Ureter (tissue), 1 donor: ENCODE results near the gene COP1. TPM values are rescaled to one million over a fixed set of nuclear protein-coding genes. Genes with fewer than 3 reads are reported as not detected.
"Not testable (repeated sequence)": the region's sequence is repeated elsewhere in the genome, so short reads cannot be mapped to it uniquely, and the experiment has no call there.

Experiments
- DNase-seq: peaks from one replicate; pipeline ENCODE4 v3.0.0-alpha.2; 2020; ENCODE audit warnings: low spot score
- total RNA-seq: library from RNA; stranded (reverse); gene quantifications from one replicate; pipeline ENCODE4 v1.2.4, GENCODE V29; 2023
- donor health status: DM: yes; HTN: yes; CAD: no.

COP1 gene
- total RNA-seq, result 60.6 TPM

DNA sequence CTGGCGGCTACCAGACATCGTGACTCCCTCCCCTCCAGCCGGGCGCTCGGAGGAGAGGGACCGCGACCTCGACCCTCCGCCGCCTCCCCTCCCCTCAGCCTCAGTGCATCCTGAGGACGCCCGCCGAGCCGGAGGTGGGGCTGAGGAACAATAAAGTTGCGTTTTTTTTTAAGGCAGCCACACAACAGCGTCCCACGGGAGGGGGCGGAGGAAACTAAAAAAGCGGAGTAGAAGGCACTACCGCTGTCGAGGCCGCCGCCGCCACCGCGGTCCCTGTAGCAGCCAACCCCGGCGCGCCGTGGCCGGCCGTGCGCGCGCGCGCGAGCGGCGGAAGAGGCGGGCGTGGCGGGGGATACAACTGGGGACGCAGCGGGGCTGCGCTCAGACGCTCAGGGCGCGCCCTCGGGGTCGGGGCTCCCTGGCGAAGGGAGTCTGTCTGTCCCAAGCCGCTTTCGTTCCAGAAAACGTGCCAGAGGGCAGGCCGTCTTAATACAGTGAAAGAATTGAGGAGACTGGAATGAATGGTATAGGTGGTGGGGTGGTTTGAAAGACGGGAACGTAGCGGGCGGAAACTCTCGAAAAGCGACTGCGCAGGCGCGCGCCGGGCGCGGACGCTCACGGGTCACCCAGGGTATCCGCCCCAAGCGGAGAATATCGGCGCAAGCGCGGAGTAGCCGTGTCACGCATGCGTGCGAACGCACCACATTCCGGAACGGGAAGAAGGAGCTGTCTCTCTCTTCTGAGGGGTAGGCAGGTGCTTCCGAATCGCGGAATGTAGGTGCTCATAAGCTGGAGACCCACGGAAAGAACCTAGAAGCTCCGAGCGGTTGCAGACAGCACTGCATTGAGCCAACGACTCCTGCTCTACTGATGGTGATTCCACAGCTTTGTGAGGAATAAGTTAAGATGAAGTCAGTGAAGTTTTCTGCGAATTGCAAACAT lies at the start of gene COP1:
TSS of gene COP1 (minus strand) at position 326 of the 942 bp plus-strand sequence. CDS start at position 18, 308 bp downstream.
- peak; percentile 98 for DNase-seq

DNA sequence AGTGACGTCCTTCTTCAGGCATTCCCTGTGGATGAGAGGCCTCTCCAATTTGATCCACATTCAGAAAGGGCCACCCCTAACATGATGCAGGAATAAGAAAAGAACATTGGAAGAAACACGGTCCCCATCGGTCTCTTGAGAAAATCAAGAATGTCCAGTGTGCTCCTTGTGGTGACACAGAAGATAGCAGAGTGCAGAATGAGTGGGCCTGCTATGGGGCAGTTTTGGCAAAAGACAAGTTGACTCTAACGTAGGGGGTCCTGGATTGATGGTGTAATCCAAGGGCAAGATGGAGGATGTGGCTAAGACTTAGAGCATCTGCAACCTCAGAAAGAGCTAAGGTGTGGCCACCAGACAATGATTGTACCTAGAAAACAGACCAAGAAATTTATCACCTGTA lies 45.1 kb upstream of the COP1 start:
- DNase-seq, result no peak

DNA sequence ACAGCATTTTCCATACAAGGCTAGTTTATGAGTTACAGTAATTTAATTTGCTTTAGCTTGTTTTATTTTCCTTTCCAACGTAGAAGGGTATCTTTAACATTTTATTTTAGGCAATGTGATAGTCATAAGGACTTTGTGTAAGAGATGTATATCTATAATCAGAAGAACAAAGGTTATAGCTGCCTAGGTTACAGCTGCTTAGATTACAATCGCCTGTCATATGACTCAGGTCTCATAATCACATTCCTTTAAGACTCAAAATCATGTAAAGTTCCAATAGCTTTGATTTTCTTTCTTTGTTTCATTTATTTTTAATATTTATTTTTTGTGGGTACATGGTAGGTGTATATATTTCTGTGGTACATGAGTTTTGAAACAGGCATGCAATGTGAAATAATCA lies 37.8 kb upstream of the COP1 start:
- DNase-seq, result no peak

DNA sequence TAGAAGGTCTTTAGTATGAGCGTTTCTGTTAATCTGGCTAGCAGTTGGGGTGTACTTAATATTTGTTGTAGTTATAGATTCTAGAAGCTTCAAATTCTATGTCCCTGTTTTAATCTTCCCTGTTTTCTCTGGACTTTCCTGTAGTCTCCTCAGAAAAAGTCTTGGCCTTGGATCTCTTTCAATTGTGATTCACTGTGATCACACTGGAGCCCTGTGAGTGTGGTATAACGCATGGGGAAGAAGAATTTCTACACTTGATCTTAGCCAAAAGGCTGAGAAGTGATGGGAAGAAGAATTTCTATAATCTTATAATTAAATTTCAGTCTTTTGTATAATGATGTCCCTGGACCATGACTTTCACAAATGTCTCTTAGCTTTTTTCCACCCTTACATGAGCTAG lies 36.7 kb upstream of the COP1 start:
- no peak for DNase-seq

DNA sequence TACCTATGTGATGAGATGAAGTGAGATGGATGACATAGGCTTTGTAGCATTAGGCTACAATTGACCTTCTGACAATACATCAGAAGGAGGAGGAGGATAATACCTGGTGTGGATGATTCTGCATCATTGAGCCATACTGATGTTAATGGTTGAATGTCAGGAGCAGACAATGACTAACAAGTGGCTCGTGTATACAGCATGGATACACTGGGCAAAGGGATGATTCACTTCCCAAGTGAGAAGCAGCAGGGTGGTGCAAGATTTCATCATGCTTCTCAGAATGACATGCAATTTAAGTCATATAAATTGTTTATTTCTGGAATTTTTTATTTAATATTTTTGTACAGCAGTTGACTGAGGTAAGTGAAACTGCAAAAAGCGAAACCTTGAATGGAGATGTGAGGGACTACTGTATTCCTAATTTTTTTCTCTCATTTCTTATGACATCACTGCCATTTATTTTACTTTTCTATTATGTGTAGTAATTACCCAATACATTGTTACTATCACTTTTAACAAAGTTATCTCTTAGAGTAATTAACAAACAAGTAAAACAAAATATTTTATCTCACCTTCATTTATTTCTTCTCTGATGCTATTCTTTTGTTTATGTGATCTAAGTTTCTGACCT lies 34.4 kb upstream of the COP1 start:
- DNase-seq, result no peak

DNA sequence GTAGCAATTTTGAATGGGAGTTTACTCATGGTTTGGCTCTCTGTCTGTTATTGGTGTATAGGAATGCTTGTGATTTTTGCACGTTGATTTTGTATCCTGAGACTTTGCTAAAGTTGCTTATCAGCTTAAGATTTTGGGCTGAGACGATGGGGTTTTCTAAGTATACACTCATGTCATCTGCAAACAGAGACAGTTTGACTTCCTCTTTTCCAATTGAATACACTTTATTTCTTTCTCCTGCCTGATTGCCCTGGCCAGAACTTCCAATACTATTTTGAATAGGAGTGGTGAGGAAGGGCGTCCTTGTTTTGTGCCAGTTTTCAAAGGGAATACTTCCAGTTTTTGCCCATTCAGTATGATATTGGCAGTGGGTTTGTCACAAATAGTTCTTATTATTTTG lies 26.6 kb upstream of the COP1 start:
- not testable (repeated sequence) for DNase-seq

DNA sequence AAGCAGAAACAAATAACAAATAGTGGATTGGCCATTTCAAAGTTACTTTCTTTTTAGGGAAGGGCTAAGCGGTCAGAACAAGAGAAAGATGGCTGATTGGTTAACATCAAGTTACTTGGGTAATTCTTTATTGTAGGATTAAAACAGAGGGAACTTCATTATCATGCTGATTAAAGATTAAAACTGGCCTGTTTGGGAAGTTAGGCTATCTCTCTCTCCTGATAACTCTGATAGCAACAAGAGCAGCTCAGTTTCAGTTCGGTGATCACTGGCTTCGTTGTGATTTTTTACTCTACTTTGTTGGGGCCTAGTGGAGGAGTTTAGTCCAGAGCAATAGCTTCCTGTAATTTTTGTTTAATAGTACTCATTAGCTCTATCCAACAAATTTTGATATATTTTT lies 20.5 kb upstream of the COP1 start:
- no peak for DNase-seq

DNA sequence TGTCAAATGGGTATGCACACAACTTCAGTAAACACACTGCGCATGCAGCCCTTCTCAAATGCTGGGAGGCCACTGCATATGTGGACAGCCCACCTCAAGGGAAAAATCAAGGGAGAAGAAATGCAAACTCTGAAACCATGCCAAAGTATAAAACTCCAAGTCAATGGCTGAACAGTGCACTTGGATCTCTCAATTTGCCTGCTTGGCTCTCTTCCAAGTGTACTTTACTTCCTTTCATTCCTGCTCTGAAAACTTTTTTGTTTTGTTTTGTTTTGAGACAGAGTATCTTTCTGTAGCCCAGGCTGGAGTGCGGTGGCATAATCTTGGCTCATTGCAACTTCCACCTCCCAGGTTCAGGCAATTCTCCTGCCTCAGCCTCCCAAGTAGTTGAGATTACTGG lies 18.8 kb upstream of the COP1 start:
- no peak for DNase-seq

DNA sequence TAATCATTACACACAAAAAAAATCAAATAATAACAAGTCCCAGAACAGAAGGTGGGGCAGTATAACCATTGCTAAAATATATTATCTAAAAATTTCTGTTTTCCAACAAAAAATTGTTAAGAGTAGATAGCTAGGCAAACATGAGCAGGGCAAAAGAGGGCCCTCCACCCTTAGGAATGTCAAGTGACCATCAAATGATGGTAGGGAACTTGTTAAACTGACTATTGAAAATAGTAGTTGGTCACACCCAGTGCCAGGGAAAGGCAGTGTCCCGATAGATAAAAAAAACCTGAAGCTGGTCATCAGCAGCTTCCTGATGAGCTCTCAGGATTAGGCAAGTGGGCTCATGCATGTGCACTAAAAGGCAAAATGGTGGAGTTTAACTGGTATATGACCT lies 18.4 kb upstream of the COP1 start:
- DNase-seq, result no peak

DNA sequence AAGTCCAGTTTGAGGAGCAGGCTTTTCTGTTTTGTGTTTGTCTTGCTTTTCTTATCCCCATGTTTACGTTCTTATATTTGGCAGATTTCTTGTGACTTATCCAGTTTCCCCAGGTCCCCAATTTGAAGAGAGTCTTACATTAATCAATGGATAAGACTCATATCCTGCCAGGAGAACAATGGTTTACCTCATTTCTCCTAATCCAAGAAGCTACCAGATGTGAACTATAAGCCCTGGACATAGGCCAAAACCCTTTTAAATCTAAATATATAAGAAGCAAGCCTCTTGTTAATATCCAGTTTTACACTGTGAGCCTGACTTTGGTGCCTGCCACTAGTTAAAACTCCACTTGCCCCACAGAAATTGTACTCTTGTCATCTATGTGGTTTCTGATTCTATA lies 15.1 kb upstream of the COP1 start:
- DNase-seq, result no peak

DNA sequence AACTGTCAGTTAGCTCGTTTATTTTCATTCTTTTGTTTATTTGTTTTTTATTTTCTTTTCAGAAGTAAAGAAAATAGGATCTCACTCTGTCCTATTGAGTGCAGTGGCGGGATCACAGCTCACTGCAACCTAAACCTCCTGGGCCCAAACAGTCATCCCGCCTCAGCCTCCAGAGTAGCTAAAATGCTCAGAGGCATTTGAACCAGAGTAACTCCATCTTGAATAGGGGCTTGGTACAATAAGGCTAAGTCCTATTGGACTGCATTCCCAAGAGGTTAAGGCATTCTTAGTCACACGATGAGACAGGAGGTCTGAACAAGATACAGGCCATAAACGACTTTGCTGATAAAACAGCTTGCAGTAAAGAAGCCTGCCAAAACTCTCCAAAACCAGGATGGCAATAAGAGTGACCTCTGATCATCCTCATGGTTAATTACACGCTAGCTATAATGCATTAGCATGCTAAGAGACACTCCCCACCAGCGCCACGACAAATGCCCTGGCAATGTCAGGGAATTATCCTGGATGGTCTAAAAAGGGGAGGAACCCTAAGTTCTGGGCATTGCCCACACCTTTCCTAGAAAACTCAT lies 13.1 kb upstream of the COP1 start:
- no peak for DNase-seq

DNA sequence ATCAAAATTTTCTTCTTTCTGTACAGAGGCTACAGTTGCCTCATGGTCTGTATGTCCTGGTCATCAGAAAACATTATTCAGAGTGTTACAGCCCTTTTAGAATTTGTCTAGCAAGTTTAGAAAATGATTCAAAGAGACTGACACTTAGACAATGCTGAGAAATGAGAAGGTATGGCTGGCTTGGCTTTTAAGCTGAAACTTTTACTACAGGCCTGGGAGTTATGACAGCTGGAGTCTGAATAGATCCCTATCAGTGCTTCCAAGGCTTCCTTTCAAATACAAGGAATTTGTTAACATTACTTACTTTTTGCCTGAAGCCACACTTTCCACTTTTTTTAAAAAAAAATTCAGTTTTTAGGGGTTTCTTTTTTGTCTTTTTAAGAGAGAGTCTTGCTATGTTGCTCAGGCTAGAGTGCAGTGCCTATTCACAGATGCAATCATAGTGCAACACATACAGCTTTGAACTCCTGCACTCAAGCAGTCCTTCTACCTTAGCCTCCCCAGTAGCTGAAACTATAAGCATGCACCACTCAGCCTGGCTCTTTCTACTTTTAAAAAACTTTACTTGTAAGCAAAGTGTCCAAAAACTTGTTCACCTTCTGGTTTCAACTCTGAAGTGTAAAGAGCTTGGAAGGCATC lies 10.5 kb upstream of the COP1 start:
- no peak for DNase-seq

DNA sequence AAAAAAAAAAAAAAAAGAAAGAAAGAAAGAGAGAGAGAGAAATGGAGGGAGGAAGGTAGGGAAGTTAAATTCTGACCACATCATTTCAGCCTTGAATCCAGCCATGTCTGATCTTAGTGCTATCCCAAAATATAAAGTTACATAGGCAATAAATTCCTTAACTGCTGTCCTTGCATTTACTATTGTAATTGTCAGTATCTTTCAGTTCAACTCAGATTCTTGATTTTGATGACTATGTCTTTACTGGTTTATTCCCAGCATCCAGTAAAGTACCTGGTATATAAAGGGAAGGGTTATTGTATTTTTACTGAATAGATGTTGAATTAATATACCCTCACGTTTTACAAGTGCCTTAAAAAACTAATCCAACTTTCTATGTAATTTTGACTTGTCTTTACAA lies 8.9 kb upstream of the COP1 start:
- DNase-seq, result no peak

DNA sequence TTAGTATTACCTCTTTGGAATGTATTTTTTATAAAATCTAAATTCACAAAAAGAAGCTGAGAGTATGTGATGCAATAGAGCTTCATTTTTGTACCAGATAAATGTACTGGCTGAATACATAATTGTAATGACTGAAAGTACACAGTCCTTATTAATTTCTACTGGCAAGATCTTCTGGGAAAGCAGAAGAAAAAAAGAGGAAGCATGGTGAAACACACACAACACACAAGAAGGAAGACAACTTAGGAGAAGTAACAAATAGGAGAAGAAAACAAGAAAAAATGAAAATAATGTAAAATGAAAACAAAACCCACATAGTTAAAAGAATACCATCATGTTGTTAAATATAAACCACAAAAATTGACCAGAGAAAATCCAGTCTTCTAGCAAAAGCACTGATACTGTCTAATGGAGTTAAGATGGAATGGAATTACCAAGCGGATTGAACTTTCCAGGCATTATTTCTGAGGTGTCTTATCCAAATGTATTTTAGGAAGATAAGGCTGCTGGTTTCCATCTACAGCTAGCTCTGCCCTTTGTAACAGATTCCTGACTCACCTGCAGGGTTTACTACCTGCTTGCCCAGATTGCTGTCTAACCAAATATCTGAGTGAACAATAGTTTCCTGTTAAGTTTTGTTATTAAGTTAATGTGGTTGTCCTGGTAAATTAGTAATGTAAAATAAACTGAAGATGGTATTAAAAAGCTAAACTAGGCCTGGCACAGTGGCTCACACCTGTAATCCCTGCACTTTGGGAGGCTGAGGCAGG lies 4.5 kb upstream of the COP1 start:
- no peak for DNase-seq

DNA sequence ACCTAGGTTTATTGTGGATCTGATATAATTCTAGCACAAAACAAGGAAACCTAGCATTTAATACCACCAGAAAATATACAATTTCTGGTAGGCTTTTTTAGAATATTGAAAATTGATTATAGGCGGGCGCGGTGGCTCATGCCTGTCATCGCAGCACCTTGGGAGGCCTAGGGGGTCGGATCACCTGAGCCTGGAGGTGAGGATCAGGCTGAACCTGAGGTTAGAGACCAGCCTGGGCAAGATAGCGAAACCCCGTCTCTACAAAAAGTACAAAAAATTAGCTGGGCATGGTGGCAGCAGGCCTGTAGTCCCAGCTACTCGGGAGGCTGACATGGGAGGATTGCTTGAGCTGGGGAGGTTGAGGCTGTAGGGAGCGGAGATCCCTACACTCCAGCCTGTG lies 948 bp upstream of the COP1 start:
- no peak for DNase-seq

DNA sequence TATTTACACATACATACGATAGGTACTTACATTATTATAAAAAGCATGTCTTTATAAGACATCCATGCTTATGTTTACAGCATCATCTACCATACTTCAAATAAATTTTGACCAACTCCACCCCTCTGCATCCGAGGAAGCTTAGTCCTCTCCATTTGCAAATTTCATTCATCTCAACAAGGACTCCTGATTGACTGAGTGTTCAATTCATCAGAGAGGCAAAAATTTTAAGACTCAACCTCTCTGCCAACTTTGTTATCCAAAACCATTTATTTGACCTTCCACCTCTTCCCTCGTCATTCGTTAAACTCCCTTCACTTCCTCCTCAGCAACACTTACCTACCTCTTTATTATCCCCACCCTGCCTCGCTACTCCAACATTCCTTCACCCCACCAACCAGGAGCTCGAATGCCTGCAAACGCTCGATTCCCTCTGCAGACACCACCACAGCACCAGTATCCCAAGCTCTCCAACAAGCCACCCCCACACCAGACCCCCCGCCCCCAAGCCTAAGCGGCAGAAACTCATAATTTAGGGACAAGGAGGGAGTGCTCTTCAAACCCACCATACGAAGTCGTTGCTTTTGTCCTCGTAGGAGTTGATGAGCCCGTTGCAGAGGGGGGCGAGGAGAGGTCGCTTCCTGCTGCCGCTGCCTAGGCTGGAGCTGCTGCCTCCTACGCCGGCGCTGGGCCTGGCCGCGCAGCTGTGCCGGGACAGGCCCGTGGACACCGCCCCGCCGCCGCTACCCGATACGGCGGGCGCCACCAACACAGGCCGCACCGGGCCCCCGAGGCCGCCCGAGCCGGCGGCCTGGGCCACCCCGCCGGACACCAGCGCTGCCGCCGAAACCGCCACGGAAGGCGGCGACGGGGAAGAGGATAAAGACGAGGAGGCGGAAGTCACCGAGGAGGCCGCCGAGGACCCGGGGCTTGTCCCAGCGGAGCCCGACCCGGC lies 803 bp downstream of the COP1 start:
- DNase-seq, result peak; percentile 50

DNA sequence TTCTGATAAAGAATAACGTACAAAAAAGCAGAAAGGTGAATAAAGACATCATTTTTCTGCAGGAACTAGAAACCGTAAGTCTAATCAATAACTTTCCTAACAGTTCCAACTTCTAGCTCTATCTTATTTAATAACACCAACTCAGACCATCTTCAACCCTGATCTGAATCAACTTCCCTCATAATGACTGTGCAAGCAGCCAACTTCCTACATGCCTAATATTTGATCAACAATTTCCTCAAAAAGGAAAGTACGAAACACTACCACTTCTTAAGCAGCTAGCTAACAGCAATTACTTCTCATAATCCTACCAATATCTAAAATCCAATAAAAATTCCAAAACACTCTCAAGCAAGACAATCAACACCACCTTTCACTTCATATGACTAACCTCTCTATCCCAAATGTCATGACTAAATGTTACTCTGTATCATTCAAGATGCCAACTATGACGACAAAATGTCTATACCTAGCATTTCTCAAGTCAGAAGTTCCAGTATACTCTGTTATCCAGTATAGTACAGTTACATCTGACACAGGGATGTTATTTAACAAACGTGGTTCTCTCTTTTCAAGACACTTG lies 1.7 kb downstream of the COP1 start:
- DNase-seq, result no peak

DNA sequence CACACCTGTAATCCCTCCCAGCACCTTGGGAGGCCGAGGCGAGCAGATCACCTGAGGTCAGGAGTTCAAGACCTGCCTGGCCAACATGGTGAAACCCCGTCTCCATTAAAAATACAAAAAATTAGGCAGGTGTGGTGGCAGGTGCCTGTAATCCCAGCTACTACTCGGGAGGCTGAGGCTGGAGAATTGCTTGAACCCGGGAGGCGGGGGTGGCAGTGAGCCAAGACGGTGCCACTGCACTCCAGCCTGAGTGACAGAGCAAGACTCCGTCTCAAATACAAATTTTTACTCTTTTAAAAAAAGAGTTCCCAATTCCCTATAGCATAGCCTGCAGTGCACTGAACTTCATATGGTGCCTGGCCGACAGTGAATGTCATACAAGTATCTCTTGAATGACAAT lies 2.4 kb downstream of the COP1 start:
- not testable (repeated sequence) for DNase-seq

DNA sequence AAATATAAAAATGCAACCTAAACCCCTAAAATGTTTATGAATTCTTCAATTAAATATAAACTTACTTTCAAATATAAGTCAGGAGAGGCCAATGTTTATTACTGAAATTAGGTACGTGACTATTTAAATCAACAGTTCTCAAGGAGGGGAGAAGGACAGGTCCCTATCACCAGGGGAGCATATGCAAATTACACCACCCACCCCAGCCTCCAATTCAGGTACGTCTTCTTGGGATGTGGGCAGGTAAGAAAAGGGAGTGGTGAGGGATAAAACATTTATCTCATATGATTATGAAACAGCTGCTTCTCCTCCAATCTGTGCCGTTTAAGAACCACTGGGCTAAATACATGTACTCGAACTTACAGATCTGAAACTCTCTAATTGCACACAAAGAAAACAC lies 3.4 kb downstream of the COP1 start:
- DNase-seq, result no peak

DNA sequence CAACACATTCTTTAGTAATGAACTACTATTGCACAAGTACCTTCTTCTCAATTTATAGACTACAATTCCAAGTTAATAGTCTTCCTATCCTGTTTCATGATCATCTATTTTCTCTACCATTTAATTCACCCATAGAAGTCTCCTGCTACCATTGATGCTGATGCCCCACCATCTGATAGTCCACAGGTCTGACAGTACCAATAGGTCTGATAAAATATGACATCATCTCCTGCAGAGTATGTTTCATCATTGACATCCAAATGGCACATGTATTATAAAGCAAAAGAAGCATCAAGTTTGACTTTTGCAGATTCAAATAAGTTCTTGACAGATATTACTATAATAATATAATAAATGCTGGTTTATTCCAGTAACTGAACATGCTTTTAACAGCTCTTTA lies 5.5 kb downstream of the COP1 start:
- DNase-seq, result no peak
